ENCODE measurements around the gene PIK3C2B. TPM values are rescaled to one million over a fixed set of nuclear protein-coding genes. Genes with fewer than 3 reads are reported as not detected.

The PIK3C2B gene
- total RNA-seq, 5 donors from 2014 or later (not counting 1 experiment from before 2014, with no cell fraction given): 33.4 to 44.1 (median 36.0) TPM

DNA sequence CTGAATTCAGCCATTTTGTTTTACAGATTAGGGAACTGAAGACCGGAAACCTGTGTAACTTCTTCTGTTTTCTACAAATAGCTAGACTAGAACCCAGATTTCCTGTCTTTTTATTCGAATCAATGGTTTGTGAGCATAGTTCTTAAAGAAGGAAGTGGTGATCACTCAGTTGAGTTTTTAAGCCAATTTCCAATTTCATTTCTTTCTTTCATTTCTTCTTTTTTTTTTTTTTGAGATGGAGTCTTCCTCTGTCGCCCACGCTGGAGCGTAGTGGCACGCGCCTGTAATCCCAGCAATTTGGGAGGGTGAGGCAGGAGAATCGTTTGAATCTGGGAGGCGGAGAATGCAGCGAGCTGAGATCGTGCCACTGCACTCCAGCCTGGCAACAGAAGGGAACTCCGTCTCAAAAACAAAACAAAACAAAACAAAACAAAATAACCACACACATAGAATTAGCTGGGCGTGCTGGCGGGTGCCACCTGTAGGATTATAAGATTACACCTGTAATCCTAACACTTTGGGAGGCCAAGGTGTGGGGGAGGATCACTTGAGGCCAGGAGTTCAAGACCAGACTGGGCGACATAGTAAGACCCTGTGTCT lies 18.6 kb upstream of the PIK3C2B start:
- ChIA-PET POLR2A (interaction anchor here in 1 of 2 donors (0.6 to 0.7 kb wide), 5 partner anchors 9 to 106 kb away, joined by 3 to 6 read pairs (median 4); no protein-coding TSS in a partner anchor), CTCF (interaction anchor here in 1 of 2 donors (0.6 to 1.2 kb wide), 12 partner anchors 10 to 1118 kb away, joined by 3 to 7 read pairs (median 4); no protein-coding TSS in a partner anchor)
- peak in 33 of 35 experiments; percentile 31 to 79 (median 58) for DNase-seq
- peaks cover 42 to 56% (median 46%) of the 10 kb centered on the region in 3 donors for H3K4me1 Mint-ChIP-seq
- peak overlapping the region; percentile 81 to 98 (median 96) for H3K4me3 Mint-ChIP-seq
- Histone ChIP-seq H3K4me1 (ENCODE audit: control insufficient read depth in 1 of 2, extremely low read depth in 1 of 2, insufficient read depth in 2 of 2, low read length in 2 of 2) (peaks cover 31 to 43% of the 10 kb centered on the region in 2 experiments), H3K36me3 (ENCODE audit: control insufficient read depth in 2 of 2, extremely low read depth in 1 of 2, insufficient read depth in 1 of 2, low read length in 1 of 2) (peaks cover 0 to 5% of the 10 kb centered on the region in 2 donors), H3K4me3 (ENCODE audit: control insufficient read depth in 1 of 2, extremely low read depth in 1 of 2, low read length in 1 of 2) (peak overlapping the region; percentile 38 to 44), H3K9me3 (no peaks in the 10 kb centered on the region), H3K27ac (ENCODE audit: low read length) (peak overlapping the region; percentile 92), H3K27me3 (replicated peaks in 1 of 2; ENCODE audit: control insufficient read depth in 2 of 2, extremely low read depth in 1 of 2, insufficient read depth in 2 of 2, low read length in 1 of 2) (no peaks in the 10 kb centered on the region)
- peaks cover under 1% of the 10 kb centered on the region for H3K36me3 Mint-ChIP-seq
- no peaks in the 10 kb centered on the region for H3K27me3 Mint-ChIP-seq
- ATAC-seq (replicated peaks in 1 of 4): peak; percentile 6 to 46 (median 12)
- H3K9me3 Mint-ChIP-seq: no peaks in the 10 kb centered on the region
- H3K27ac Mint-ChIP-seq: peak overlapping the region; percentile 100
- no CpG with 5 or more reads among the region's 15 CpGs for WGBS (ENCODE audit: insufficient coverage)

DNA sequence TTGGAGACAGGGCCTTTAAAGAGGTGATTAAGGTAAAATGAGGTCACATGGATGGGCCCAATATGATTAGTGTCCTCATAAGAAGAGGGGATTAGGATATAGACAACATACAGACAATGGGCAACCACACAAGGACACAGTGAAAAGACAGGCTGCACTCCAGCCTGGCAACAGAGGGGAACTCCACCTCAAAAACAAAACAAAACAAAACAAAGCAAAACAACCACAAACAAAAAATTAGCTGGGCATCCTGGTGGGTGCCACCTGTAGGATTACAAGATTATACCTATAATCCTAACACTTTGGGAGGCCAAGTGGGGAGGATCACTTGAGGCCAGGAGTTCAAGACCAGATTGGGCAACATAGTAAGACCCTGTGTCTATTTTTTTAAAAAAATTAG lies 16.8 kb upstream of the PIK3C2B start:
- H3K4me1 Mint-ChIP-seq: peaks cover 51 to 57% (median 53%) of the 10 kb centered on the region in 3 donors
- Histone ChIP-seq H3K9me3 (no peaks in the 10 kb centered on the region), H3K27ac (ENCODE audit: low read length) (peak overlapping the region; percentile 92), H3K36me3 (ENCODE audit: control insufficient read depth in 2 of 2, extremely low read depth in 1 of 2, insufficient read depth in 1 of 2, low read length in 1 of 2) (no peaks in the 10 kb centered on the region), H3K27me3 (replicated peaks in 1 of 2; ENCODE audit: control insufficient read depth in 2 of 2, extremely low read depth in 1 of 2, insufficient read depth in 2 of 2, low read length in 1 of 2) (no peaks in the 10 kb centered on the region), H3K4me1 (ENCODE audit: control insufficient read depth in 1 of 2, extremely low read depth in 1 of 2, insufficient read depth in 2 of 2, low read length in 2 of 2) (peaks cover 24 to 41% of the 10 kb centered on the region in 2 experiments), H3K4me3 (ENCODE audit: control insufficient read depth in 1 of 2, extremely low read depth in 1 of 2, low read length in 1 of 2) (no peak overlapping the region)
- POLR2A ChIA-PET: no interaction called here
- H3K27ac Mint-ChIP-seq: peak overlapping the region; percentile 39 to 80
- CTCF ChIA-PET: no interaction called here
- H3K27me3 Mint-ChIP-seq: peaks cover 0 to 3% of the 10 kb centered on the region in 2 donors
- no peaks in the 10 kb centered on the region for H3K36me3 Mint-ChIP-seq
- H3K9me3 Mint-ChIP-seq: no peaks in the 10 kb centered on the region
- ATAC-seq (replicated peaks in 1 of 4) (no peak), DNase-seq (peak in 1 of 35 experiments; percentile 50)
- peak overlapping the region in 2 of 3 donors; percentile 13 to 25 for H3K4me3 Mint-ChIP-seq

DNA sequence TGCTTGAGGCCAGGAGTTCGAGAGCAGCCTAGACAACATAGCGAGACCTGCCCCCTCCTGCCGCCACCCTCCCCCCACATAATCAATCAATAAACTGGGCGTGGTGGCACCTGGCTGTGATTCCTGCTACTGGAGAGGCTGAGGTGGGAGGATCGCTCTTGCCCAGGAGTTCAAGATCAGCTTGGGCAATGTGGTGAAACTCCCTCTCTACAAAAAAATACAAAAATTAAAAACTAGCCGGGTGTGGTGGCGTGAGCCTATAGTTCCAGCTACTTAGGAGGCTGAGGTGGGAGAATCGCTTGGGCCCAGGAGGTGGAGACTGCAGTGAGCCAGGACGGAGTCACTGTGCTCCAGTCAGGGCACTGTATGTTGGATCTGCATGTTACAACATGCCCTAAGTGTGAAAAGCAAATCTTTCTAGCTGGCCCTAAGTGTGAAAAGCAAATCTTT lies 14.6 kb upstream of the PIK3C2B start:
- 78% methylated on average over 3 of the region's 9 CpGs for WGBS (ENCODE audit: insufficient coverage)
- no peaks in the 10 kb centered on the region for H3K27me3 ChIP-seq (replicated peaks in 1 of 2; ENCODE audit: control insufficient read depth in 2 of 2, extremely low read depth in 1 of 2, insufficient read depth in 2 of 2, low read length in 1 of 2)
- H3K27ac ChIP-seq (ENCODE audit: low read length): no peak overlapping the region
- no peak overlapping the region for H3K4me3 Mint-ChIP-seq
- no peaks in the 10 kb centered on the region for H3K9me3 Mint-ChIP-seq
- POLR2A ChIA-PET: no interaction called here
- no peak overlapping the region for H3K4me3 ChIP-seq (ENCODE audit: control insufficient read depth in 1 of 2, extremely low read depth in 1 of 2, low read length in 1 of 2)
- H3K27me3 Mint-ChIP-seq: peaks cover 0 to 4% of the 10 kb centered on the region in 2 donors
- H3K4me1 ChIP-seq (ENCODE audit: control insufficient read depth in 1 of 2, extremely low read depth in 1 of 2, insufficient read depth in 2 of 2, low read length in 2 of 2): peaks cover 22 to 31% of the 10 kb centered on the region in 2 experiments
- no peaks in the 10 kb centered on the region for H3K36me3 ChIP-seq (ENCODE audit: control insufficient read depth in 2 of 2, extremely low read depth in 1 of 2, insufficient read depth in 1 of 2, low read length in 1 of 2)
- peaks cover 51 to 57% (median 53%) of the 10 kb centered on the region in 3 donors for H3K4me1 Mint-ChIP-seq
- DNase-seq (no peak), ATAC-seq (replicated peaks in 1 of 4) (no peak)
- CTCF ChIA-PET: no interaction called here
- H3K27ac Mint-ChIP-seq: no peak overlapping the region
- H3K9me3 ChIP-seq: no peaks in the 10 kb centered on the region
- no peaks in the 10 kb centered on the region for H3K36me3 Mint-ChIP-seq

DNA sequence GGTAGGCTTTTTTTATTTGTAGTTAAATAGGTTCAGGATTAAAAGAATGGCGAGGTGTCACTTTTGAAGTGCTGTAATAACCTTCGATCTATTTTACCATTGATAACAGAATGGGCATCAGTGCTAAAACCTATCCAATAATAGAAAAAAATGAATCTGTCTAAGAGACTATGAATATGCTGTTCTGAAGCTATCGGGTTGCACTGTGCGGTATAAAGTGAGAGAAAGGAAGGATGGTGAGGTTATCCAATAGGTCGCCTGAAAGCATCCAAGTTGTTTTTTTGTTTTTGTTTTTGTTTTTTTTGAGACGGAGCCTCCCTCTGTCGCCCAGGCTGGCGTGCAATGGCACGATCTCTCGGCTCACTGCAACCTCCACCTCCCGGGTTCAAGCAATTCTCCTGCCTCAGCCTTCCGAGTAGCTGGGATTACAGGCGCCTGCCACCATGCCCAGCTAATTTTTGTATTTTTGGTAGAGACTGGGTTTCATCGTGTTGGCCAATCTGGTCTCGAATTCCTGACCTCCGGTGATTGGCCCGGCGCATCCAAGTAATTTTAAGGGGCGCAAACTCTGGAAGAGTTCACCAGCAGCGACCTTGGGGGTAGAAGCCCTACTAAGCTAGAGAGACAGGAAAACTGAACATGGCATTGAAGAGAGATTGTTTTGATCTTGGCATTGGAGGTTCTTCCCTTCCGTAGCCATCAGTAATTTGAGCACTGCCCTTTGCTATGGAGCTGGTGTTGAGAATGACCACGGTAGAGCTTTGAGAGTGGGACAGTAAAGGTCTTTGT lies 12.9 kb upstream of the PIK3C2B start:
- ChIA-PET POLR2A (interaction anchor here (0.6 to 3.5 kb wide), 13 partner anchors 9 to 299 kb away, joined by 3 to 43 read pairs (median 4); partner anchors contain the start of gene MDM4 (in 1 of the 2)), CTCF (interaction anchor here (0.7 to 4.0 kb wide), 16 partner anchors 8 to 300 kb away, joined by 3 to 63 read pairs (median 7); partner anchors contain the start of genes PIK3C2B (in 2 of the 2) and MDM4 (in 1 of the 2))
- WGBS (ENCODE audit: insufficient coverage): 18% methylated on average over 8 of the region's 22 CpGs
- H3K27ac ChIP-seq (ENCODE audit: low read length): peak overlapping the region; percentile 95
- H3K27me3 ChIP-seq (replicated peaks in 1 of 2; ENCODE audit: control insufficient read depth in 2 of 2, extremely low read depth in 1 of 2, insufficient read depth in 2 of 2, low read length in 1 of 2): no peaks in the 10 kb centered on the region
- H3K36me3 Mint-ChIP-seq: no peaks in the 10 kb centered on the region
- DNase-seq: peak in 3 of 35 experiments; percentile 10 to 37 (median 19)
- H3K4me1 Mint-ChIP-seq: peaks cover 45 to 54% (median 46%) of the 10 kb centered on the region in 3 donors
- ATAC-seq (replicated peaks in 1 of 4): peak; percentile 34 to 46 (median 42)
- H3K27ac Mint-ChIP-seq: peak overlapping the region; percentile 98 to 99
- H3K9me3 Mint-ChIP-seq: no peaks in the 10 kb centered on the region
- H3K9me3 ChIP-seq: no peaks in the 10 kb centered on the region
- peaks cover 0 to 4% of the 10 kb centered on the region in 2 donors for H3K27me3 Mint-ChIP-seq
- H3K36me3 ChIP-seq (ENCODE audit: control insufficient read depth in 2 of 2, extremely low read depth in 1 of 2, insufficient read depth in 1 of 2, low read length in 1 of 2): no peaks in the 10 kb centered on the region
- peak overlapping the region; percentile 82 to 87 (median 86) for H3K4me3 Mint-ChIP-seq
- H3K4me1 ChIP-seq (ENCODE audit: control insufficient read depth in 1 of 2, extremely low read depth in 1 of 2, insufficient read depth in 2 of 2, low read length in 2 of 2): peaks cover 10 to 16% of the 10 kb centered on the region in 2 experiments
- H3K4me3 ChIP-seq (ENCODE audit: control insufficient read depth in 1 of 2, extremely low read depth in 1 of 2, low read length in 1 of 2): peak overlapping the region; percentile 56 to 74

DNA sequence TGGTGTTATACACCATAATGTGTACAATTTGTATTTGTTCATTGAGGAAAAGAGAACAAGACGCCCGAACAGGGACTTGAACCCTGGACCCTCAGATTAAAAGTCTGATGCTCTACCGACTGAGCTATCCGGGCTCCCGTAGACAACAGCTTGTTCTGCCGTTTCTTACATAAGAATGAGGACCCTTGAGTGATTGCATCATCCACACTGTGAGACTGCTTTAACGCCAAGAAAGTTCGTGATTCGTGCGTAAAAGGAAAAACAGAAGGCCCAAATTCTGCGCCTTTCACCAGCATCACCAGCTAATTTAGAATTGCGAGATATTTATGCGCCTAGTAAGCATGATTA lies 12.3 kb upstream of the PIK3C2B start:
- no peaks in the 10 kb centered on the region for H3K9me3 Mint-ChIP-seq
- WGBS (ENCODE audit: insufficient coverage): 0% methylated on average over 8 of the region's 13 CpGs
- DNase-seq (peak; percentile 64 to 97 (median 82)), ATAC-seq (replicated peaks in 1 of 4) (peak; percentile 77 to 84 (median 80))
- peaks cover 40 to 49% (median 41%) of the 10 kb centered on the region in 3 donors for H3K4me1 Mint-ChIP-seq
- Histone ChIP-seq H3K4me3 (ENCODE audit: control insufficient read depth in 1 of 2, extremely low read depth in 1 of 2, low read length in 1 of 2) (peak overlapping the region; percentile 56 to 74), H3K27me3 (replicated peaks in 1 of 2; ENCODE audit: control insufficient read depth in 2 of 2, extremely low read depth in 1 of 2, insufficient read depth in 2 of 2, low read length in 1 of 2) (no peaks in the 10 kb centered on the region), H3K9me3 (no peaks in the 10 kb centered on the region), H3K36me3 (ENCODE audit: control insufficient read depth in 2 of 2, extremely low read depth in 1 of 2, insufficient read depth in 1 of 2, low read length in 1 of 2) (no peaks in the 10 kb centered on the region), H3K4me1 (ENCODE audit: control insufficient read depth in 1 of 2, extremely low read depth in 1 of 2, insufficient read depth in 2 of 2, low read length in 2 of 2) (peaks cover 7 to 11% of the 10 kb centered on the region in 2 experiments), H3K27ac (ENCODE audit: low read length) (peak overlapping the region; percentile 95)
- peak overlapping the region; percentile 98 to 99 for H3K27ac Mint-ChIP-seq
- peaks cover 0 to 4% of the 10 kb centered on the region in 2 donors for H3K27me3 Mint-ChIP-seq
- no peaks in the 10 kb centered on the region for H3K36me3 Mint-ChIP-seq
- ChIA-PET CTCF (interaction anchor here (0.7 to 4.0 kb wide), 22 partner anchors 9 to 300 kb away, joined by 3 to 63 read pairs (median 6); partner anchors contain the start of genes PIK3C2B (in 2 of the 2) and MDM4 (in 1 of the 2)), POLR2A (interaction anchor here (0.5 to 3.5 kb wide), 17 partner anchors 9 to 107 kb away, joined by 3 to 43 read pairs (median 4); partner anchors contain the start of gene MDM4 (in 2 of the 2))
- peak overlapping the region; percentile 82 to 87 (median 86) for H3K4me3 Mint-ChIP-seq
